ENCODE results near the gene CACUL1. TPM values are rescaled to one million over a fixed set of nuclear protein-coding genes. Genes with fewer than 3 reads are reported as not detected.
"Not testable (repeated sequence)": the region's sequence is repeated elsewhere in the genome, so short reads cannot be mapped to it uniquely, and the experiment has no call there.

Gene CACUL1
- 32.8 and 35.4 TPM in 2 replicates for total RNA-seq

DNA sequence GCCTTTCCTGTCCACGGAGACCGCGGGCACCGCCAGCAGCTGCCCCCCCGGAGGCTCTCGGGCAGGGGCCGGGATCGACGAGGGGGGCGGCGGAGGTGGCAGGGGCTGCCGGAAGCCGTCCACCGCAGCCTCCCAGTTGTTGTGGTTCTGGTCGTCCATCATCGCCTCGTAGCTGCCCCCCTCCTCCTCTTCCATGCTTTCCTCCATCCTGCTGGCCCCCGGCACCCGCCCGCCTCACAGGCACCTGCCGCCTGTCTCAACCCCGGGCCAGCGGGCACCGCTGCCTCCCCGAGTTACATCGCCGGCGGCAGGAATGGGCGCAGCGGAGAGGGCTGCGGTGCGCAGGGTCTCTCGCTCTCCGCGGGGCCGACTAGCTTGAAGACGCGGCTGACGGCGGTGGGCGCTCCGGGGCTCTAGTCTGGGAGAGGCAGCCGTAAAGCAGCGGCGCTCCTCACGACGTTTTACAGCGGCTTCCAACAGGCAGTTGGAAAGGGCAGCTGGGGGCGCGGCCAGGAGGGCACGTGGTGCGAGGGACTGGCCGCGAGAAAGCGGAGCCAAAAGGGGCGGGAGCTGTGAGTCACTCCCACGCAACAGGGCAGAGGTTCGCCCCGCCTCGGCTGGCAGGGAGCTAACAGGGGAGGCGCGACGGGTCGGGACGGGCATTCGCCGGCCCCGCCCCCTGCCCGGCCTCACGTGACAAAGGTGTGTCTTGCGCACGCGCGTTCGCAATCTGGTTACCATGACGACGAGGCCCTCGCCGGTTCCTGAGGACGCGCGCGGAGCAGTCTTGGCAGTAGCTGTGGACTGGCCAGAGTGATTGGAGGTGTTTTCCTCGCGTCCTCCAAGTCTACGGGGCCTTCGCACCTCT, at the start of gene CACUL1:
CACUL1 (minus strand) TSS at position 415 of the 868 bp plus-strand sequence; CDS start at position 207, 208 bp downstream.
- DNase-seq (ENCODE audit: low read depth) = peak; percentile 97

- no peak for DNase-seq (ENCODE audit: low read depth)
These were observed 49.5 kb upstream of the CACUL1 start for GRCh38 chr10:118804262-118804773.

- no peak for DNase-seq (ENCODE audit: low read depth)
These were observed 47.5 kb upstream of the CACUL1 start for GRCh38 chr10:118802126-118802793.

DNA sequence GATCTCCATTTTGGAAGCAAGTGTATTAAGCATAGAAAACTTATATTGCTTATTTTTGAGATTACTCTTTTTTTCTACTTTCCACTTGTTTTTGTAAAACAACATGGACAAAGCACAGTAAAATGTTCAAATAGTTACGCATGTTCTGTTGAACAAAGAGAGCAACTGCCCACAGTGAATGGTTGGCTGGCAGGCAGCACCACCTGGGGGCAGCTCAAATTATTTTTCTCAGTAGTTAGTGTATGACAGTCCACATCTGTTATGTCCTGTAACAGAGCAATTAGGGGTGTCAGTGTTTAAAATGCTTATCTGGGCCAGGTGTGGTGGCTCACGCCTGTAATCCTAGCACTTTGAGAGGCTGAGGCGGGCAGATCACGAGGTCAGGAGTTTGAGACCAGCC, 46.1 kb upstream of the CACUL1 start:
- DNase-seq (ENCODE audit: low read depth) = peak; percentile 24

- DNase-seq (ENCODE audit: low read depth) = peak; percentile 79
These were observed 45.0 kb upstream of the CACUL1 start for GRCh38 chr10:118799777-118800176.

GRCh38 chr10:118798231-118798662, 43.5 kb upstream of the CACUL1 start:
- DNase-seq (ENCODE audit: low read depth) = peak; percentile 33

DNA sequence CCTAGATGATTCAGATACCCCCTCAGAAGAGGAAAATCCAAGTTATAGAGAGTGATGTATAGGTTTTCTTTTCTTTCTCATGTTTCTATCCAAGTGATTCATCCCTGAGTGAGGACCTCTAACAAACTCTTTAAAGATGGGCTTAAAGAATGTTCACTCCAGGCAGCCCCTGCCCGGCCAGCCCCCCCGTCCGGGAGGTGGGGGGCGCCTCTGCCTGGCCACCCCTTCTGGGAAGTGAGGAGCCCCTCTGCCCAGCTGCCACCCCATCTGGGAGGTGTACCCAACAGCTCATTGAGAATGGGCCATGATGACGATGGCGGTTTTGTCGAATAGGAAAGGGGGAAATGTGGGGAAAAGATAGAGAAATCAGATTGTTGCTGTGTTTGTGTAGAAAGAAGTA, 40.2 kb upstream of the CACUL1 start:
- DNase-seq (ENCODE audit: low read depth) = not testable (repeated sequence)

DNA sequence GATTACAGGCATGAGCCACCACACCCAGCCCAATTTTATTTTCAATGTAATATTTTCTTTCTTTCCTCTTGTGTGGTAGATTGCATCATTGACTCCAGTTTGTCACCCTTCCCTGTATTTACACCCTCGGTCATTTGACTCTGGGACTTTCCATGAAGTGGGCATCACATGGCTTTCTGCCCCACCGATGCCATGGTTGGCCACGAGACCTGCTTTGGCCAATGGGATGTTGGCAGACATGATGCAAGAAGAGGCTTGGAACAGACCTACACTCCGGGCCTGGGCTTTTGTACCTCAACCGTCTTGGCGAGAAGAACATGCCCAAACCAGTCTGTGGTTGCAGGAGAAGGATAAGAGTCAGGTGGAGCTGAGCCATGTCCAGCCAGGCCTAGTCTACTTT, 38.8 kb upstream of the CACUL1 start:
- DNase-seq (ENCODE audit: low read depth) = no peak

- DNase-seq (ENCODE audit: low read depth) = peak; percentile 40
These were observed 37.8 kb upstream of the CACUL1 start for GRCh38 chr10:118792526-118792925.

- no peak for DNase-seq (ENCODE audit: low read depth)
These were observed 35.3 kb upstream of the CACUL1 start for GRCh38 chr10:118790058-118790457.

- no peak for DNase-seq (ENCODE audit: low read depth)
These were observed 30.8 kb upstream of the CACUL1 start for GRCh38 chr10:118785551-118785950.

DNA sequence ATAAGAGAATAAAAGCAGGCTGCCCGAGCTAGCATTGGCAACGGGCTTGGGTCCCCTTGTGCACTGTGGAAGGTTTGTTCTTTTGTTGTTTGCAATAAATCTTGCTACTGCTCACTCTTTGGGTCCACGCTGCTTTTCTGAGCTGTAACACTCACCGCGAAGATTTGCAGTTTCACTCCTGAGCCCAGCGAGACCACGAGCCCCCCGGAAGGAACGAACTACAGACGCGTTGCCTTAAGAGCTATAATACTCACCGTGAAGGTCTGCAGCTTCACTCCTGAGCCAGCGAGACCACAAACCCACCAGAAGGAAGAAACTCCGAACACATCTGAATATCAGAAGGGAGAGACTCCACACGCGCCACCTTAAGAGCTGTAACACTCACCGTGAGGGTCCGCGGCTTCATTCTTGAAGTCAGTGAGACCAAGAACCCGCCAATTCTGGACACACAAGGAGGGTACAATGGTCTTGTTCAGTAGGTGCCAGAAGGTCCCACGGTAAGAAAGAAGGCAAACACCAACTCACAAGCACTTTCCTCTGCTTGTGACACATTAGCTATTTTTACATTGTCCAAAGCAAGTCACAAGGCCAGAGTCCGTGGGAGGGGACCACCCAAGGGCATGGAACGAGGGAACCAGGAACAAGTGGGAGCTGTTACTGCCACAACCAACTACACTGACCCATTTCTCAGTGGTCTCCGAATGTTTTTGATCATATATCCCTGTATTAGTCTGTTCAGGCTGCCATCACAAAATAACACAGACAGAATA, 29.2 kb upstream of the CACUL1 start:
- no peak for DNase-seq (ENCODE audit: low read depth)

DNA sequence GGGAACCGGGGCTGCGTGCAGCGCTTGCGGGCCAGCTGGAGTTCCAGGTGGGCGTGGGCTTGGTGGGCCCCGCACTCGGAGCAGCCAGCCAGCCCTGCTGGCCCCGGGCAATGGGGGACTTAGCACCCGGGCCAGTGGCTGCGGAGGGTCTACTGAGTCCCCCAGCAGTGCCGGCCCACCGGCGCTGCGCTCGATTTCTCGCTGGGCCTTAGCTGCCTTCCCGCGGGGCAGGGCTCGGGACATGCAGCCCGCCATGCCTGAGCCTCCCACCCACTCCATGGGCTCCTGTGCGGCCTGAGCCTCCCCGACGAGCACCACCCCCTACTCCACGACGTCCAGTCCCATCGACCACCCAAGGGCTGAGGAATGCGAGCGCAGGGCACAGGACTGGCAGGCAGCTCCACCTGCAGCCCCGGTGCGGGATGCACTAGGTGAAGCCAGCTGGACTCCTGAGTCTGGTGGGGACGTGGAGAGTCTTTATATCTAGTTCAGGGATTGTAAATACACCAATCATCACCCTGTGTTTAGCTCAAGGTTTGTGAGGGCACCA, 28.2 kb upstream of the CACUL1 start:
- DNase-seq (ENCODE audit: low read depth) = not testable (repeated sequence)

DNA sequence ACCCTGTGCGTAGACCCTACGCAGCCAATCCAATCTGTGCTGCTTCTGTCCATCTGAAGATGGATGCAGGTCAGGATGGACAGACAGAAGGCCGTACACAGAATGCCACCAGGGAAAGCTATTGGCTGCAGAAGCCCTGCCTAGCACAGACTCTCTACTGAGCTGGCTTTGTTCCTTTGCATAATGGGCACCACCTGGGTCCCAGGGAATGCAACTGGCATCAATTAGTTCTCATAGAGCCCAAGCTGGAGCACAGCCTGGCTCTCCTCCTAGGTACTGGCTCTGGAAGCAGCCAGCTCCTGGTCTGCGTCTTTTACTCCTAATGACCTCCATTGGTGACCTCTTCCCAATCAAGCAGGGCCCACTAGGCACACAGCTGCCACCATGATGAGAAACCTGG, 26.8 kb upstream of the CACUL1 start:
- no peak for DNase-seq (ENCODE audit: low read depth)

GRCh38 chr10:118778727-118779126, 24.0 kb upstream of the CACUL1 start:
- no peak for DNase-seq (ENCODE audit: low read depth)

- DNase-seq (ENCODE audit: low read depth) = no peak
These were observed 22.2 kb upstream of the CACUL1 start for GRCh38 chr10:118776960-118777359.

DNA sequence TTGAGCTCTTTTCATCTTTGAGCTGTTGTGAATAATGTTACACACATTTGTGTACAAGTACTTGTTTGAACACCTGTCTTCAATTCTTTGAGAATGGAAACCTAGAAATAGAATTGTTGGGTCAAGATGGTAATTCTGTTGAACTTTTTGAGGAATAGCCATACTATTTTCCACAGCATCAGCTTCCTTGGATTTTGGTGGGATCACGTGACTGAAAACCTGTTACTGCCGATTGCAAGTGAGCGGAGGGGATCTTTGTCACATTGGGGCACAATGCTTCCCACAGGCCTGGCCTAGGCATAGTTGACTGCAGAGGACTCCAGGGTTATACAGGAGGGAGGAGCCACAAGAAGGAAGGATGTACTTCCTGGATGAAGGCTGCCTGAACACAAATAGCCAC, 21.3 kb upstream of the CACUL1 start:
- DNase-seq (ENCODE audit: low read depth) = no peak

DNA sequence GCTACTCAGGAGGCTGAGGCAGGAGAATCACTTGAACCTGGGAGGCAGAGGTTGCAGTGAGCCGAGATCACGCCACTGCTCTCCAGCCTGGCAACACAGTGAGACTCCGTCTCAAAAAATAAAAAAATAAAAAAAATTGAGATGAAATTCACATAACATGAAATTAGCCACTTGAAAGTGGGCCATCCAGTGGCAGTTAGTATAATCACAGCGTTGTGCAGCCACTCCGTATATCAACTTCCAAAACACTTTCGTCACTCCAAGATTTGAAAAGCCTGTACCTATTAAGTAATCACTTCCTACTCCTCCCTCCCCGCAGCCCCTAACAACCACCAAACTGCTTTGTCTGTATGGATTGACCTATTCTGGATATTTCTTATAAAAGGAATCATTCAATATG, 20.7 kb upstream of the CACUL1 start:
- DNase-seq (ENCODE audit: low read depth) = no peak

DNA sequence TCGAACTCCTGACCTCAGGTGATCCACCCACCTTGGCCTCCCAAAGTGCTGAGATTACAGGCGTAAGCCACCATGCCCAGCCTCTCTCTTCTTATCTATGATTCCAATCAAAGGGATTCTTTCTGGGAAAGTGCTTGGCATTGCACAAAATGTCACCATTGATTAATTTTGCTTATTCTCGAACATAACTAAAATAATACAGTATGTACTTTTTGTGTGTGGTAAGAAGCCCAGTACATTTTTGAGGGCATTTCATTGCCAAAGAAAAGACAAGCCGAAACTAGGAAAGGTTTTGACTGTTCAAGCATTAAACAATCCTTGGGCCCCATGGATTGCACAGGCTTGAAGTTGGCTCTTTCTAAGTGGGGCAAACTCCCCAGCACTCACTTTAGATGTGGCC, 18.3 kb upstream of the CACUL1 start:
- no peak for DNase-seq (ENCODE audit: low read depth)

GRCh38 chr10:118771976-118772375, 17.2 kb upstream of the CACUL1 start:
- no peak for DNase-seq (ENCODE audit: low read depth)

GRCh38 chr10:118769898-118770600, 15.3 kb upstream of the CACUL1 start:
- no peak for DNase-seq (ENCODE audit: low read depth)

Data from renal cortical epithelial cell (primary cell).